Immature natural killer cell (primary cell): ENCODE measurements around the gene LSAMP. TPM values are rescaled to one million over a fixed set of nuclear protein-coding genes. Genes with fewer than 3 reads are reported as not detected.

ENCODE experiments used
- DNase-seq, 3 donors: peaks; one replicate each; pipeline ENCODE4 v3.0.0; 2022; ENCODE audit warnings: mixed read lengths in 1 of 3
- H3K27ac Mint-ChIP-seq, 6 donors: one replicate each; pipeline ENCODE4 v1.8.0; 2020; ENCODE audit warnings: mixed read lengths in 6 of 6, mild to moderate bottlenecking in 5 of 6, inconsistent platforms in 4 of 6, moderate library complexity in 3 of 6
- H3K27me3 Mint-ChIP-seq, 3 donors: one replicate each; pipeline ENCODE4 v1.8.0; 2020 to 2021; ENCODE audit warnings: low read depth in 3 of 3, mild to moderate bottlenecking in 3 of 3, mixed read lengths in 3 of 3, moderate library complexity in 3 of 3, inconsistent platforms in 1 of 3
- H3K36me3 Mint-ChIP-seq, 3 donors: one replicate each; pipeline ENCODE4 v1.8.0; 2020; ENCODE audit warnings: mixed read lengths in 3 of 3, inconsistent platforms in 2 of 3, mild to moderate bottlenecking in 2 of 3
- H3K4me1 Mint-ChIP-seq, 2 donors: one replicate each; pipeline ENCODE4 v1.8.0; 2020; ENCODE audit warnings: inconsistent platforms in 2 of 2, mild to moderate bottlenecking in 2 of 2, mixed read lengths in 2 of 2, moderate library complexity in 1 of 2
- H3K4me3 Mint-ChIP-seq, 5 donors: one replicate each; pipeline ENCODE4 v1.8.0; 2020; ENCODE audit warnings: mild to moderate bottlenecking in 5 of 5, mixed read lengths in 5 of 5, inconsistent platforms in 3 of 5, moderate library complexity in 3 of 5
- H3K9me3 Mint-ChIP-seq, 6 donors: one replicate each; pipeline ENCODE4 v1.8.0; 2020; ENCODE audit warnings: mild to moderate bottlenecking in 6 of 6, mixed read lengths in 6 of 6, inconsistent platforms in 4 of 6, moderate library complexity in 3 of 6
- polyA plus RNA-seq, 3 donors: library from polyadenylated mRNA; unstranded; fragments of 300-500 nt; fragmentation: Illumina TruSeq; gene quantifications; one replicate each; pipeline ENCODE4 v1.2.3, GENCODE V29; 2021

Gene LSAMP
- polyA plus RNA-seq, 3 donors from 2014 or later = not detected

DNA sequence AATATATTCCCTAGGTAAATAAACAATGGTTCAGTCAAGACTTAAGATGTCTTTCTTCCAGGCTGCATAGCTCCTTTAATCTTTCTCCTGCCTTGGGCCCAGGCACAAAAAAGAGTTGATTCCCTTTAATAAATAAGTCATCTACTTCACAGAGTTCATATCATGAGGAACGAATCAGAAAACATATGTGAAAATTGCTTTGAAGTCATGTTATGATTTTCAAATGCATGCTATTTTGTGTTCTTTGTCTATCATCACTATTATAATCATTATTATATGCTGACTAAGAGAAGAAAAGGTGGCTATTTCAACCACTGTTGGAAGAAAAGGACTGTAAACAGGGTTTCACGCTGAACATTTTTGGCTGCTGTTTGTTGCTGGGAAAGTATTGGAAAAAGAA lies 70.4 kb downstream of the LSAMP start:
- no peak for DNase-seq
- H3K4me3 Mint-ChIP-seq = no peak overlapping the region
- H3K27ac Mint-ChIP-seq = no peak overlapping the region
- H3K27me3 Mint-ChIP-seq = peaks cover 0 to 1% (median 0%) of the 10 kb centered on the region in 3 donors
- peaks cover 0 to 3% (median 0%) of the 10 kb centered on the region in 3 donors for H3K36me3 Mint-ChIP-seq
- H3K9me3 Mint-ChIP-seq = peaks cover 0 to 34% (median 12%) of the 10 kb centered on the region in 6 donors
- no peaks in the 10 kb centered on the region for H3K4me1 Mint-ChIP-seq

- H3K36me3 Mint-ChIP-seq = peaks cover 0 to 3% (median 0%) of the 10 kb centered on the region in 3 donors
Measured at GRCh38 chr3:116367761-116368395, 77.4 kb downstream of the LSAMP start.

DNA sequence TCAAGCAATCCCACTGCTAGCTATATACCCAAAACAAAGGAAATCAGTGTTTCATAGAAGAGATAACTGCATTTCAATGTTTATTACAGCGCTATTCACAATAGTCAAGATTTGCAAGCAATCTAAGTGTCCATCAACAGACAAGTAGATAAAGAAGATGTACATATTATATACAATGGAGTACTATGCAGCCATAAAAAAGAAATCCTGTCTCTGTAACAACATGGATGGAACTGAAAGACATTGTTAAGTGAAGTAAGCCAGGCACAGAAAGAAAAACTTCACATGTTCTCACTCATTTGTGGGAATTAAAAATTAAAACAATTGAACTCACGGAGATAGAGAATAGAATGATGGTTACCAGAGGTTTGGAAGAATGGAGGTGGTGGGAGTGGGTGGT lies 89.2 kb downstream of the LSAMP start:
- no peak overlapping the region for H3K4me3 Mint-ChIP-seq
- H3K36me3 Mint-ChIP-seq = no peaks in the 10 kb centered on the region
- no peaks in the 10 kb centered on the region for H3K4me1 Mint-ChIP-seq
- H3K9me3 Mint-ChIP-seq = peaks cover 8 to 45% (median 14%) of the 10 kb centered on the region in 6 donors
- no peak for DNase-seq
- H3K27me3 Mint-ChIP-seq = no peaks in the 10 kb centered on the region
- H3K27ac Mint-ChIP-seq = no peak overlapping the region

More at GRCh38 chr3:116367761-116368395, 77.4 kb downstream of the LSAMP start:
- DNase-seq = no peak
- Mint-ChIP-seq H3K27me3 (no peaks in the 10 kb centered on the region), H3K9me3 (peaks cover 0 to 41% (median 24%) of the 10 kb centered on the region in 6 donors), H3K27ac (no peak overlapping the region), H3K4me1 (no peaks in the 10 kb centered on the region), H3K4me3 (no peak overlapping the region)

- Mint-ChIP-seq H3K27ac (no peak overlapping the region), H3K9me3 (peaks cover 4 to 44% (median 14%) of the 10 kb centered on the region in 6 donors), H3K36me3 (no peaks in the 10 kb centered on the region), H3K4me1 (no peaks in the 10 kb centered on the region), H3K27me3 (no peaks in the 10 kb centered on the region), H3K4me3 (no peak overlapping the region)
- no peak for DNase-seq
Measured at GRCh38 chr3:116354382-116354781, 90.9 kb downstream of the LSAMP start.

GRCh38 chr3:116350119-116350733 lies 95.1 kb downstream of the LSAMP start:
- Mint-ChIP-seq H3K27me3 (no peaks in the 10 kb centered on the region), H3K4me1 (no peaks in the 10 kb centered on the region), H3K9me3 (peaks cover 0 to 27% (median 10%) of the 10 kb centered on the region in 6 donors), H3K27ac (no peak overlapping the region), H3K36me3 (no peaks in the 10 kb centered on the region), H3K4me3 (no peak overlapping the region)
- no peak for DNase-seq

- DNase-seq = no peak
- no peak overlapping the region for H3K27ac Mint-ChIP-seq
- H3K36me3 Mint-ChIP-seq = no peaks in the 10 kb centered on the region
- H3K9me3 Mint-ChIP-seq = peaks cover 1 to 20% (median 10%) of the 10 kb centered on the region in 6 donors
- H3K27me3 Mint-ChIP-seq = no peaks in the 10 kb centered on the region
- no peaks in the 10 kb centered on the region for H3K4me1 Mint-ChIP-seq
- no peak overlapping the region for H3K4me3 Mint-ChIP-seq
Measured at GRCh38 chr3:116348216-116348615, 97.1 kb downstream of the LSAMP start.

DNA sequence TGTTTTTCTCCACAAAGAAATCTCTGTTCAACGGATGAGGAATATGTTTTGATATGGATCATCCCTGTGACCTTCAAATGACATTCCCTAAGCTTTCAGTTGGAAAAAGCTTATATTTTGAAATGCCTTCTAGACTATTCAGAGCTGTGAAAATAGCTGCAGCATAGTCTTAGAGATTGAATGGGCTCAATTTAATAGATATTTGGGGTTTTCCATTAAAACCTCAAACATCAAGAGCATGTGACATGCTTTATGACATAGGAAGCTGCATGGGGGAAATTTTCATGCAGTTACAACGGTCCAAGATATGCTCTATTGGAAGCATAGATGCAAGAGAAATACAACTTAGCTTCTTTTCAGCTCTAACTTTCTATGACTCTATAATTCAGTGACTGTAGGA lies 102.8 kb downstream of the LSAMP start:
- Mint-ChIP-seq H3K9me3 (peaks cover 1 to 44% (median 18%) of the 10 kb centered on the region in 6 donors), H3K27ac (no peak overlapping the region), H3K36me3 (no peaks in the 10 kb centered on the region), H3K27me3 (no peaks in the 10 kb centered on the region), H3K4me1 (no peaks in the 10 kb centered on the region), H3K4me3 (no peak overlapping the region)
- no peak for DNase-seq

- DNase-seq = no peak
- H3K4me3 Mint-ChIP-seq = no peak overlapping the region
- no peaks in the 10 kb centered on the region for H3K27me3 Mint-ChIP-seq
- peaks cover 3 to 44% (median 18%) of the 10 kb centered on the region in 6 donors for H3K9me3 Mint-ChIP-seq
- no peak overlapping the region for H3K27ac Mint-ChIP-seq
- H3K4me1 Mint-ChIP-seq = no peaks in the 10 kb centered on the region
- H3K36me3 Mint-ChIP-seq = no peaks in the 10 kb centered on the region
Measured at GRCh38 chr3:116341899-116342298, 103.4 kb downstream of the LSAMP start.

GRCh38 chr3:116341381-116341780 lies 103.9 kb downstream of the LSAMP start:
- no peaks in the 10 kb centered on the region for H3K27me3 Mint-ChIP-seq
- no peak overlapping the region for H3K4me3 Mint-ChIP-seq
- peaks cover 4 to 44% (median 17%) of the 10 kb centered on the region in 6 donors for H3K9me3 Mint-ChIP-seq
- DNase-seq = no peak
- no peaks in the 10 kb centered on the region for H3K4me1 Mint-ChIP-seq
- no peaks in the 10 kb centered on the region for H3K36me3 Mint-ChIP-seq
- H3K27ac Mint-ChIP-seq = no peak overlapping the region

GRCh38 chr3:116340680-116341216 lies 104.5 kb downstream of the LSAMP start:
- no peak overlapping the region for H3K27ac Mint-ChIP-seq
- peaks cover 4 to 44% (median 19%) of the 10 kb centered on the region in 6 donors for H3K9me3 Mint-ChIP-seq
- no peak overlapping the region for H3K4me3 Mint-ChIP-seq
- H3K27me3 Mint-ChIP-seq = no peaks in the 10 kb centered on the region
- DNase-seq = no peak
- no peaks in the 10 kb centered on the region for H3K36me3 Mint-ChIP-seq
- no peaks in the 10 kb centered on the region for H3K4me1 Mint-ChIP-seq

DNA sequence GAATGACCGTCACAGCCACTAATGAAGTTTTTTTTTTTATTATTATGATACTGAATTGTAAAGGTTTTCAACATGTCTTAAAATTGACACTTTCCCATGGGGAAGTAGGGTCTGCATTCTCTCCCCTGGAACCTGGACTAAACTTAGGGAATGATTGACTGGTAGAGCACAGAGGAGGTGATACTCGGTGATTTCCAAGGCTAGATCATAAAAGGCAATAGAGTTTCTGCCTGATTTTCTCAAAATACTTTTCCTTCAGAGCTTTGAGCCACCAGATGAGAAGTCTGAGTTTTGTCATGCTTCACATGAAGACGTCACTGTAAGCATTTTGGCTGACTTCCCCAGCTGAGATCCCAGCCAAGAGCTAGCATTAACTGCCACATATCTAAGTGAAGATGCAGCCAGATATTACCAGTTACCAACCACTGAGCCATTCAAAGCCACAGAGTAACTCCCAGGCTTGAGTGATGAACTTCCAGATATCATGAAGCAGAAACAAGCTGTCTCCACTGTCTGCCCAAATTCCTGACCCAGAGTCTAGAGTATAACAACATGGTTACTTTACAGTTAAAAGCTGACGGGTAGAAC lies 105.8 kb downstream of the LSAMP start:
- Mint-ChIP-seq H3K9me3 (peaks cover 4 to 39% (median 16%) of the 10 kb centered on the region in 6 donors), H3K4me3 (no peak overlapping the region), H3K4me1 (no peaks in the 10 kb centered on the region), H3K27me3 (no peaks in the 10 kb centered on the region), H3K27ac (no peak overlapping the region), H3K36me3 (no peaks in the 10 kb centered on the region)
- DNase-seq = no peak

- no peak for DNase-seq
Measured at GRCh38 chr3:116338713-116339112, 106.6 kb downstream of the LSAMP start.

DNA sequence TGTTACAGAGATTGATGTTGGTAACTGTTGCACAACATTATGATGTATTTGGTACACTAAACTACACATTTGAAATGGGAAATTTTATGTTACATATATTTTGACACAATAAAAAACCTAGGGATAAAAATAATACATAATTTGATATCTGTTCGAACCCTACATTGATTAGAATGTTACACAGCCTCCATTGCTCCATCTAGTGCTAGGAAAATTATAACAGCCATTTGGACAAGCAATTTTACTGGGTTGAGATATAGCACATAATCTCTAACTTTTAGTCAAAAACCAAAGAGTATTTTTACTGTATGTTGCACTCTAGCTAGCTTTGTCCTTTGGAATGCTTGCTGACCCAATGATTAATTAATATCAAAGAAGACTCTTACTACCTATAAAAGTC lies 108.1 kb downstream of the LSAMP start:
- no peak overlapping the region for H3K4me3 Mint-ChIP-seq
- no peak overlapping the region for H3K27ac Mint-ChIP-seq
- peaks cover 0 to 1% (median 0%) of the 10 kb centered on the region in 3 donors for H3K27me3 Mint-ChIP-seq
- peaks cover 7 to 40% (median 17%) of the 10 kb centered on the region in 6 donors for H3K9me3 Mint-ChIP-seq
- H3K36me3 Mint-ChIP-seq = no peaks in the 10 kb centered on the region
- no peak for DNase-seq
- H3K4me1 Mint-ChIP-seq = no peaks in the 10 kb centered on the region

More at GRCh38 chr3:116338713-116339112, 106.6 kb downstream of the LSAMP start:
- Mint-ChIP-seq H3K27ac (no peak overlapping the region), H3K9me3 (peaks cover 4 to 37% (median 18%) of the 10 kb centered on the region in 6 donors), H3K36me3 (no peaks in the 10 kb centered on the region), H3K4me3 (no peak overlapping the region), H3K27me3 (no peaks in the 10 kb centered on the region), H3K4me1 (no peaks in the 10 kb centered on the region)

DNA sequence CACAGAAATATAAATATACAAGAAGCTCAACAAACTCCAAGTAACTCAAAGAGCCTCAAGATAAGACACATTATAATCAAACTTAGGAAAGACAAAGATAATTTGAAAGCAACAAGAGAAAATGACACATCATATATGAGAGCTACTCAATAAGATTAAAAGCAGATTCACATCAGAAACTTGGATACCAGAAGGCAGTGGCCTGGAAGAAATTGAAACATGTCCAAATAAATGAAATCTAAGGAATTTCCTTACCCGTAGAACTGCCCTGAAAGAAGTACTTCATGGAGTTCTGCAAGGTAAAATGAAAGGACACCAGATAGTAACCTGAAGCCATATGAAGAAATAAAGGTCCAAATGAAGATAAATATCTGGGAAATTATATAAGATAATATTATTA lies 113.9 kb downstream of the LSAMP start:
- peaks cover 0 to 2% (median 0%) of the 10 kb centered on the region in 3 donors for H3K27me3 Mint-ChIP-seq
- no peaks in the 10 kb centered on the region for H3K36me3 Mint-ChIP-seq
- DNase-seq = no peak
- H3K4me1 Mint-ChIP-seq = no peaks in the 10 kb centered on the region
- H3K4me3 Mint-ChIP-seq = no peak overlapping the region
- H3K27ac Mint-ChIP-seq = no peak overlapping the region
- H3K9me3 Mint-ChIP-seq = peaks cover 9 to 30% (median 21%) of the 10 kb centered on the region in 6 donors
